Measurements from ENCODE around the gene H2AZ2. TPM values are rescaled to one million over a fixed set of nuclear protein-coding genes. Genes with fewer than 3 reads are reported as not detected.

H2AZ2 gene
- total RNA-seq, 1 donor: 93.7 TPM

DNA sequence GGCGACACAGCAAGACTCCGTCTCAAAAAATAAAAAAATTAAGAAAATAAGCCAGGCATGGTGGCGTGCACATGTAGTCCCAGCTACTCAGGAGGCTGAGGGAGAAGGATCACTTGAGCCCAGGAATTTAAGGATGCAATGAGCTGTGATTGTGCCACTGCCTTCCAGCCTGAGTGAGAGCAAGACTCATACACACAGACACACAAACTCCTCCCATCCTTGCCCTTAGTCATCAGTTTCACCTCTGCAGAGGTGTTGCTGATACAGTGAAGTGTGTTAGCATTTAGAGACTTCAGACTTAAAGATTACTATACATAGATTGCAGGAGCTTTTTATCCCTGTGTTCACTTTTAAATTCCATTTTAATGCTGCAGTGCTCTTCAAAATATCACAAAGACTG is 5.5 kb upstream of the H2AZ2 start:
- DNase-seq (ENCODE audit: insufficient read length, low spot score, missing footprints): no peak
- Histone ChIP-seq H3K4me1 (ENCODE audit: insufficient read depth, low read length) (peaks cover 28% of the 10 kb centered on the region), H4K20me1 (ENCODE audit: insufficient read depth, low read length) (no peaks in the 10 kb centered on the region), H3K4me2 (ENCODE audit: insufficient read depth, low read length) (no peak overlapping the region), H2AFZ (ENCODE audit: low read length) (no peak overlapping the region), H3K36me3 (ENCODE audit: insufficient read depth, low read length) (no peaks in the 10 kb centered on the region), H3K27me3 (ENCODE audit: insufficient read depth, low read length) (no peaks in the 10 kb centered on the region), H3K79me2 (ENCODE audit: insufficient read depth, low read length) (no peaks in the 10 kb centered on the region), H3K9me3 (ENCODE audit: low read depth, low read length) (no peaks in the 10 kb centered on the region), H3K4me3 (ENCODE audit: insufficient read depth, low read length) (no peak overlapping the region), H3K27ac (ENCODE audit: low read depth, low read length) (no peak overlapping the region)
- TF ChIP-seq, protein P1, sequence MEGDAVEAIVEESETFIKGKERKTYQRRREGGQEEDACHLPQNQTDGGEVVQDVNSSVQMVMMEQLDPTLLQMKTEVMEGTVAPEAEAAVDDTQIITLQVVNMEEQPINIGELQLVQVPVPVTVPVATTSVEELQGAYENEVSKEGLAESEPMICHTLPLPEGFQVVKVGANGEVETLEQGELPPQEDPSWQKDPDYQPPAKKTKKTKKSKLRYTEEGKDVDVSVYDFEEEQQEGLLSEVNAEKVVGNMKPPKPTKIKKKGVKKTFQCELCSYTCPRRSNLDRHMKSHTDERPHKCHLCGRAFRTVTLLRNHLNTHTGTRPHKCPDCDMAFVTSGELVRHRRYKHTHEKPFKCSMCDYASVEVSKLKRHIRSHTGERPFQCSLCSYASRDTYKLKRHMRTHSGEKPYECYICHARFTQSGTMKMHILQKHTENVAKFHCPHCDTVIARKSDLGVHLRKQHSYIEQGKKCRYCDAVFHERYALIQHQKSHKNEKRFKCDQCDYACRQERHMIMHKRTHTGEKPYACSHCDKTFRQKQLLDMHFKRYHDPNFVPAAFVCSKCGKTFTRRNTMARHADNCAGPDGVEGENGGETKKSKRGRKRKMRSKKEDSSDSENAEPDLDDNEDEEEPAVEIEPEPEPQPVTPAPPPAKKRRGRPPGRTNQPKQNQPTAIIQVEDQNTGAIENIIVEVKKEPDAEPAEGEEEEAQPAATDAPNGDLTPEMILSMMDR (IDR thresholded peaks at IDR 0.05; ENCODE audit: extremely low read depth, low read depth, low read length): no peak

GRCh38 chr7:44852590-44852989 is 4.7 kb upstream of the H2AZ2 start:
- Histone ChIP-seq H4K20me1 (ENCODE audit: insufficient read depth, low read length) (no peaks in the 10 kb centered on the region), H3K79me2 (ENCODE audit: insufficient read depth, low read length) (no peaks in the 10 kb centered on the region), H3K4me1 (ENCODE audit: insufficient read depth, low read length) (peaks cover 28% of the 10 kb centered on the region), H3K4me2 (ENCODE audit: insufficient read depth, low read length) (no peak overlapping the region), H3K27ac (ENCODE audit: low read depth, low read length) (no peak overlapping the region), H3K36me3 (ENCODE audit: insufficient read depth, low read length) (no peaks in the 10 kb centered on the region), H2AFZ (ENCODE audit: low read length) (no peak overlapping the region), H3K4me3 (ENCODE audit: insufficient read depth, low read length) (no peak overlapping the region), H3K9me3 (ENCODE audit: low read depth, low read length) (no peaks in the 10 kb centered on the region), H3K27me3 (ENCODE audit: insufficient read depth, low read length) (no peaks in the 10 kb centered on the region)
- no peak for DNase-seq (ENCODE audit: insufficient read length, low spot score, missing footprints)
- TF ChIP-seq, protein P1 (IDR thresholded peaks at IDR 0.05; ENCODE audit: extremely low read depth, low read depth, low read length): no peak

- H3K4me2 ChIP-seq (ENCODE audit: insufficient read depth, low read length): no peak overlapping the region
- TF ChIP-seq, protein P1 (IDR thresholded peaks at IDR 0.05; ENCODE audit: extremely low read depth, low read depth, low read length): no peak
These were observed 2.1 kb upstream of the H2AZ2 start for GRCh38 chr7:44849885-44850544.

DNA sequence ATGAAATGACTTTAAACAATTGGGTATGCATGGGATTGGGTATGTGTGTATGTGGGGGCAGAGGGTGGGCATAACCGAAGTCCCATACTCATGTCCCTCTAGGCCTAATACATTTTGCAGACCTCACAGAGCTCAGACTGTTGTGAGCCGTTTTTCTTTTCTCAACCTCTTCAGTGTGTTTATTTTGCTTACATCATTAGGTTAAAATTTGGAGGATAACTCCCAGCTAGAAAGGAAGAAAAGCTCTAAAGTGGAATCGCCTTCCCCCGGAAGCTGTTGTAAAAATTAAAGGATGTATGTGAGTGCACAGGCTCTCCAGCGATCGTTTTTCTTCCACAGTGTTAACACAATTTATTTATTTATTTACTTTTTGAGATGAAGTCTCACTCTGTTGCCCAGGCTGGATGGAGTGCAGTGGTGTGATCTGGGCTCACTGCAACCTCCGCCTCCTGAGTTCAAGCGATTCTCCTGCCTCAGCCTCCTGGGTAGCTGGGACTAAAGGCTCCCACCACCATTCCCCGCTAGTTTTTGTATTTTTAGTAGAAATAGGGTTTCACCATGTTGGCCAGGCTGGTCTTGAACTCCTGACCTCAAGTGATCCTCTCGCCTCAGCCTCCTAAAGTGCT is 1.5 kb upstream of the H2AZ2 start:
- DNase-seq (ENCODE audit: insufficient read length, low spot score, missing footprints): peak; percentile 37
- H3K27me3 ChIP-seq (ENCODE audit: insufficient read depth, low read length): no peaks in the 10 kb centered on the region
- peak overlapping the region; percentile 89 for H2AFZ ChIP-seq (ENCODE audit: low read length)
- peak overlapping the region; percentile 80 for H3K27ac ChIP-seq (ENCODE audit: low read depth, low read length)
- H3K36me3 ChIP-seq (ENCODE audit: insufficient read depth, low read length): no peaks in the 10 kb centered on the region
- peak overlapping the region; percentile 71 for H3K4me3 ChIP-seq (ENCODE audit: insufficient read depth, low read length)
- H3K79me2 ChIP-seq (ENCODE audit: insufficient read depth, low read length): peaks cover 28% of the 10 kb centered on the region
- H3K4me2 ChIP-seq (ENCODE audit: insufficient read depth, low read length): peak overlapping the region; percentile 85
- peaks cover 7% of the 10 kb centered on the region for H4K20me1 ChIP-seq (ENCODE audit: insufficient read depth, low read length)
- TF ChIP-seq, protein P1 (IDR thresholded peaks at IDR 0.05; ENCODE audit: extremely low read depth, low read depth, low read length): no peak
- H3K4me1 ChIP-seq (ENCODE audit: insufficient read depth, low read length): peaks cover 25% of the 10 kb centered on the region
- H3K9me3 ChIP-seq (ENCODE audit: low read depth, low read length): no peaks in the 10 kb centered on the region

More at GRCh38 chr7:44849885-44850544, 2.1 kb upstream of the H2AZ2 start:
- Histone ChIP-seq H3K4me1 (ENCODE audit: insufficient read depth, low read length) (peaks cover 31% of the 10 kb centered on the region), H3K4me3 (ENCODE audit: insufficient read depth, low read length) (no peak overlapping the region), H3K27ac (ENCODE audit: low read depth, low read length) (peak overlapping the region; percentile 80), H2AFZ (ENCODE audit: low read length) (no peak overlapping the region), H3K9me3 (ENCODE audit: low read depth, low read length) (no peaks in the 10 kb centered on the region), H3K27me3 (ENCODE audit: insufficient read depth, low read length) (no peaks in the 10 kb centered on the region), H3K36me3 (ENCODE audit: insufficient read depth, low read length) (no peaks in the 10 kb centered on the region), H4K20me1 (ENCODE audit: insufficient read depth, low read length) (peaks cover 7% of the 10 kb centered on the region), H3K79me2 (ENCODE audit: insufficient read depth, low read length) (peaks cover 21% of the 10 kb centered on the region)
- no peak for DNase-seq (ENCODE audit: insufficient read length, low spot score, missing footprints)
